SK-N-MC (cell line): ENCODE measurements around the gene OLFM4.

Experiments used
- EZH2 ChIP-seq: fragments of 200-600 bp; sonication (generic); IDR thresholded peaks from one replicate; pipeline ENCODE4 v1.6.1; 2017; ENCODE audit warnings: antibody characterized with exemption
- POLR2AphosphoS5 ChIP-seq: IDR thresholded peaks from 2 replicates; pipeline ENCODE4 v1.6.1; 2012; ENCODE audit warnings: mild to moderate bottlenecking, low read depth, low read length, borderline replicate concordance

DNA sequence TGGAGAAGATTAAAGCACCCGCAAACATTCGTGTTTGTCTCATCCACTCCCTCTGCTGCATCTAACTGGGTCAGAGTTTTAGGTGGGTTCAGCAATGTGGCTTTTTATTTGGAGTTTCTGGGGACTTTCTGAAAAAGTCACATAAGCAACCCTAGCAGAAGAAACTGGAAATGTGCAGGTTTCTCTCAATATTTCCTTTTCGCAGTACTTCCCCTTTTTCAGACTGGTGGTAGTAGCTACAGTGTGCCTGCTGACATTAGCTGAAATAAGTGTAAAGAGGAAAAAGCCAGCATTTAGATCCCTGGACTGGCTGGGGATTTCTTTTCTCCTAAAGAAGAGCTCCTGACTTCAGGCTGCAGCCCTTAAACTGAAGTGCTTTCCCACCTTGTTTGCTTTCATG is 15.9 kb upstream of the OLFM4 start:
- no peak for TF ChIP-seq POLR2AphosphoS5
- no peak for TF ChIP-seq EZH2
